NCI-H345 treated with DMSO at 0.1 percent for 48 hours (cell line): ENCODE data around the gene AJAP1.
"Not testable (repeated sequence)": the region's sequence is repeated elsewhere in the genome, so short reads cannot be mapped to it uniquely, and the experiment has no call there.

Experiments
- DNase-seq: peaks from one replicate; lab custom pipeline; 2025; ENCODE audit not compliant: unreplicated experiment; lab: John Stamatoyannopoulos, UW

The AJAP1 gene

GRCh38 chr1:4656533-4657140, 2.2 kb downstream of the AJAP1 start:
- DNase-seq = no peak

- DNase-seq = no peak
Measured at GRCh38 chr1:4657244-4657789, 2.9 kb downstream of the AJAP1 start.

GRCh38 chr1:4657960-4658541, 3.6 kb downstream of the AJAP1 start:
- DNase-seq = peak; percentile 69

GRCh38 chr1:4658643-4659628, 4.5 kb downstream of the AJAP1 start:
- peak; percentile 69 for DNase-seq

GRCh38 chr1:4660917-4661594, 6.6 kb downstream of the AJAP1 start:
- no peak for DNase-seq

GRCh38 chr1:4661595-4661917, 7.1 kb downstream of the AJAP1 start:
- DNase-seq = no peak

GRCh38 chr1:4662168-4662567, 7.8 kb downstream of the AJAP1 start:
- no peak for DNase-seq

- no peak for DNase-seq
Measured at GRCh38 chr1:4662723-4663122, 8.3 kb downstream of the AJAP1 start.

- DNase-seq = no peak
Measured at GRCh38 chr1:4664095-4664494, 9.7 kb downstream of the AJAP1 start.

GRCh38 chr1:4664606-4665005, 10.2 kb downstream of the AJAP1 start:
- no peak for DNase-seq

GRCh38 chr1:4665456-4665855, 11.0 kb downstream of the AJAP1 start:
- DNase-seq = no peak

- not testable (repeated sequence) for DNase-seq
Measured at GRCh38 chr1:4666683-4667082, 12.3 kb downstream of the AJAP1 start.

- DNase-seq = no peak
Measured at GRCh38 chr1:4668743-4669700, 14.6 kb downstream of the AJAP1 start.

GRCh38 chr1:4670265-4670664, 15.9 kb downstream of the AJAP1 start:
- DNase-seq = no peak

GRCh38 chr1:4671828-4672227, 17.4 kb downstream of the AJAP1 start:
- no peak for DNase-seq

- no peak for DNase-seq
Measured at GRCh38 chr1:4673494-4673893, 19.1 kb downstream of the AJAP1 start.

GRCh38 chr1:4674117-4674516, 19.7 kb downstream of the AJAP1 start:
- DNase-seq = no peak

- no peak for DNase-seq
Measured at GRCh38 chr1:4674676-4675075, 20.3 kb downstream of the AJAP1 start.

GRCh38 chr1:4675454-4676186, 21.2 kb downstream of the AJAP1 start:
- DNase-seq = no peak
